ENCODE measurements around the gene INTS4.
A peak's percentile ranks its signal among the peaks of the same experiment; 100 is the strongest.
"Not testable (repeated sequence)": the region's sequence is repeated elsewhere in the genome, so short reads cannot be mapped to it uniquely, and the experiment has no call there.

The INTS4 gene

GRCh38 chr11:78034623-78035022, 40.2 kb upstream of the INTS4 start:
- H3K27ac Mint-ChIP-seq: no peak overlapping the region
- DNase-seq: no peak
- TF ChIP-seq CTCF (IDR thresholded peaks at IDR 0.05): no peak
- H3K9me3 Mint-ChIP-seq: no peaks in the 10 kb centered on the region
- no peak overlapping the region for H3K4me3 Mint-ChIP-seq
- H3K27me3 Mint-ChIP-seq (ENCODE audit: low read depth, poor library complexity): peaks cover 2% of the 10 kb centered on the region
- H3K36me3 Mint-ChIP-seq (ENCODE audit: low read depth): no peaks in the 10 kb centered on the region
- peaks cover 20% of the 10 kb centered on the region for H3K4me1 Mint-ChIP-seq

- no peak for DNase-seq
- H3K27me3 Mint-ChIP-seq (ENCODE audit: low read depth, poor library complexity): peaks cover 2% of the 10 kb centered on the region
- H3K27ac Mint-ChIP-seq: peak overlapping the region; percentile 34
- no peak for TF ChIP-seq CTCF (IDR thresholded peaks at IDR 0.05)
- H3K9me3 Mint-ChIP-seq: no peaks in the 10 kb centered on the region
- no peaks in the 10 kb centered on the region for H3K36me3 Mint-ChIP-seq (ENCODE audit: low read depth)
- peaks cover 17% of the 10 kb centered on the region for H3K4me1 Mint-ChIP-seq
- no peak overlapping the region for H3K4me3 Mint-ChIP-seq
These were observed 38.6 kb upstream of the INTS4 start for GRCh38 chr11:78033040-78033439.

- no peak for DNase-seq
- no peaks in the 10 kb centered on the region for H3K36me3 Mint-ChIP-seq (ENCODE audit: low read depth)
- H3K9me3 Mint-ChIP-seq: no peaks in the 10 kb centered on the region
- H3K4me1 Mint-ChIP-seq: peaks cover 14% of the 10 kb centered on the region
- TF ChIP-seq CTCF (IDR thresholded peaks at IDR 0.05): no peak
- H3K4me3 Mint-ChIP-seq: no peak overlapping the region
- no peak overlapping the region for H3K27ac Mint-ChIP-seq
- H3K27me3 Mint-ChIP-seq (ENCODE audit: low read depth, poor library complexity): peaks cover 2% of the 10 kb centered on the region
These were observed 37.6 kb upstream of the INTS4 start for GRCh38 chr11:78032090-78032489.

GRCh38 chr11:78031629-78032028, 37.2 kb upstream of the INTS4 start:
- Mint-ChIP-seq H3K27me3 (ENCODE audit: low read depth, poor library complexity) (peaks cover 2% of the 10 kb centered on the region), H3K4me1 (peaks cover 11% of the 10 kb centered on the region), H3K4me3 (no peak overlapping the region), H3K9me3 (no peaks in the 10 kb centered on the region), H3K36me3 (ENCODE audit: low read depth) (no peaks in the 10 kb centered on the region), H3K27ac (no peak overlapping the region)
- no peak for DNase-seq
- no peak for TF ChIP-seq CTCF (IDR thresholded peaks at IDR 0.05)

- TF ChIP-seq CTCF (IDR thresholded peaks at IDR 0.05): no peak
- Mint-ChIP-seq H3K9me3 (no peaks in the 10 kb centered on the region), H3K4me1 (peaks cover 11% of the 10 kb centered on the region), H3K27ac (peak overlapping the region; percentile 64), H3K4me3 (no peak overlapping the region), H3K27me3 (ENCODE audit: low read depth, poor library complexity) (no peaks in the 10 kb centered on the region), H3K36me3 (ENCODE audit: low read depth) (no peaks in the 10 kb centered on the region)
- DNase-seq: no peak
These were observed 36.2 kb upstream of the INTS4 start for GRCh38 chr11:78030429-78031325.

- DNase-seq; H3K27ac Mint-ChIP-seq; H3K9me3 Mint-ChIP-seq; H3K27me3 Mint-ChIP-seq (ENCODE audit: low read depth, poor library complexity); H3K36me3 Mint-ChIP-seq (ENCODE audit: low read depth); H3K4me3 Mint-ChIP-seq: not testable (repeated sequence)
- peaks cover 16% of the 10 kb centered on the region for H3K4me1 Mint-ChIP-seq
These were observed 34.0 kb upstream of the INTS4 start for GRCh38 chr11:78028423-78028822.

All from nephron progenitor cell (in vitro differentiated cells).